Embryonic facial prominence (tissue), 1 donor: ENCODE results near the gene AFAP1L1.
A peak's percentile ranks its signal among the peaks of the same experiment; 100 is the strongest.

Experiments
- DNase-seq: peaks from one replicate; pipeline ENCODE4 v3.0.0-alpha.2; 2016; ENCODE audit errors: extremely low spot score

AFAP1L1 gene

DNA sequence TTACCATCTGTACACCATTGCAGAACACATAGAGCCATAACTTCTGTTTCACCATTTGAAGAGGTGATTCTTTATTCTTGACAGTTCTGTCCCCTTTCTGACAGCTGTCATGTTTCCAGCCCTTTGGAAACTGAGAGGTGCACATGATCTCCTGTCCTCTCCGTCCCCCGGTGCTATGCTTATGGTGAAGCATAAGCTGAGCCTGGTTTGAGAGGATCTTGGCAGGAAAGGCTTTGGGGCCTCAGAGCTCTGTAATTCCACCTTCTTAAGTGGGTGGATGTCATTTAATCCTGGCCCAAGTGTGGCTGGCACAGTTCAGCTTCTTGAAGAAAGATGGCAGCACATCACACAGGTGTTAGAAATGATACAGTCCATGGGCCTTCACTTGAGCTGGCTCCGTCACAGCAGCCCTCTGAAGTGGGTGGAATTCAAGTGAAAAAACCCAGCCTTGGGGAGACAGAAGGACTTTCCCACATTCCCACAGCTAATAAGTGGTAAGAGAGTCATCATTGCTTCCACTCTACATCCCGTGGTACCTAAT lies 43.0 kb downstream of the AFAP1L1 start:
- no peak for DNase-seq

DNA sequence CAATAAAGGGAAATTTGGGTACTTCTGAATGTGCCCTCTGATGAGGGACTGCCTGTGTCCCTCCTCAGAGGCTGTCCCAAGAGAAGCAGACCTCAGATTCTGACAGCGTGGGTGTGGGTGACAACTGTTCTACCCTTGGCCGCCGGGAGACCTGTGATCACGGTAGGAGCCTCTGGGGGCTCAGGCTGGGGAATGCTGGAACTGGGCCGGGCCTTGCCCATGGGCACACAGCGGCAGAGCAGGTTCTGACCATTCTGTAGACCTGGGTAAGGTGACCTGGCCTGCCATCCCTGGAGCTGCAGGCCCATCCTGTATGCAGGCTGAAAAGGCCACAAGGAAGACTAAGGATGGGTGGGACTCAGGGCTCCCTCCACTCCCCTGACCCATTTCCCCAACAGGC lies 44.1 kb downstream of the AFAP1L1 start:
- no peak for DNase-seq

DNA sequence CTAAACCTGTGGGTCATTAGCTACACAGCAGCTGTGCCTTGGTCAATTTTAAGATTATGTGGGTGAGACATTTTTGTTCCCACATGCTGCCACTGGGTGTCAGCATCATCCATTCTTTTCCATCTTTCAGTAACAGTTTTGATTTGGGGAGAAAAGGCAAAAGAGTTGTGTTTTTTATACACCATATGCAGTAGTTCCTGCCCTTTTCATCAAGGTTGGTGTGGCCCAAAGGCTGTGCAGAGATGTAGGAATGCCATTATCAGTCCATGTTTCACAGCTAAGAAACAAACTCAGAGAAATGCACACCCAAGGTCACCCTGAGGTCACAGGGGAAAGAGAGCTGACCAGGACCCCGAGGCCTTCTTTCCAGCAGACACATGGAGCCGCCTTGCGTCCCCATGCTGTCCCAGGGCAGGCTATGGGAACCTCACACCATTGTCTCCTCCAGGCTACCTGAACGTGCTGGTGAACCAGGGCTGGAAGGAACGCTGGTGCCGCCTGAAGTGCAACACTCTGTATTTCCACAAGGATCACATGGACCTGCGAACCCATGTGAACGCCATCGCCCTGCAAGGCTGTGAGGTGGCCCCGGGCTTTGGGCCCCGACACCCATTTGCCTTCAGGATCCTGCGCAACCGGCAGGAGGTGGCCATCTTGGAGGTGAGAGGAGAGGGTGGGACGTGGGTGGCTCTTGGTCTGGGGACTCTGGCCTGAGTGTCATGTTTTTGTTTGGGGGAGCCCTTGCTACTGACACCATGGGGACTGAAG lies 45.8 kb downstream of the AFAP1L1 start:
- DNase-seq = no peak

DNA sequence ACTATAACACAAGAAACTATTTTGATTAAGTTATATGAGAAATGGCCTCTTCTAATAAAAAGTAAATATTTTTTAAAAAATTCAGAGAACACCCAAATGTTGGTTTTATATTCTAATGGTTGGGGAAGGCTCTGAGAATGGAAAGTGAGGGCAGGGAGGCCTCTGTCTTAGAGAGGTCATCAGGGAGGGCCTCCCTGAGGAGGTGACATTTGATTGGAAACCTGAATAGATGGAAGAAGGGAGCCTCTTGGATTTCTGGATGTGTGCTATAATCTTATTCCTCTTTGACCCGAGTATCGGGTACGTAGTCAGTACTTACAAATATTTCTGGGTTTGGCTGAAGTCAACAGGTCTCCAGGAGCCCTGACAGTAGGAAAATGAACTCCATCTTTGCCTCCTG lies 47.5 kb downstream of the AFAP1L1 start:
- no peak for DNase-seq

DNA sequence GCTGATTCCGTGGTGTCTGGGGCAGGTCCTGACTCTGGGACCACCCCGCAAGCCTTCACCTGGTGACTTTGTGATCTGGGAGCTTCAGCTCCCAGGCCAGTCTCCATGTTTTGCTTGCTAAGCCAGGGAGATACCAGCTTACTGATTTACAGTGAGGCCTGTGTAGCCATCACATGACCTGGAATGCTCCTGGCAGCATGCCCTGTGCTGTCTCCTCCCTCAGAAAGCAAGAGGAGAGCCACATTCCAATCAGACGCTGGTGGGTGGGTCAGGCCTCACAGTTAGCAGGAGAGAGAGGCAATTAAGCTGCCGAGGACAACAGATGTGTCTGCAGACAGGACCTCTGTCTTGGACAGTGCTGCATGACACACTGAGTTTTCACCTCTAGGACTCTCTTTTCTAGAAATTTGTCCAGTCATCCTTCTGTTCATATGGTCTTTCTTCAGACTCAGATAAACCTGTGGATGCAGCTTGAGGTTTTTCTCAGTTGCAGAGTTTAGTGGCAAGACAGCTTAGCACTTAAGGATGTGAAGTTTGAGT lies 49.2 kb downstream of the AFAP1L1 start:
- DNase-seq = peak; percentile 49

DNA sequence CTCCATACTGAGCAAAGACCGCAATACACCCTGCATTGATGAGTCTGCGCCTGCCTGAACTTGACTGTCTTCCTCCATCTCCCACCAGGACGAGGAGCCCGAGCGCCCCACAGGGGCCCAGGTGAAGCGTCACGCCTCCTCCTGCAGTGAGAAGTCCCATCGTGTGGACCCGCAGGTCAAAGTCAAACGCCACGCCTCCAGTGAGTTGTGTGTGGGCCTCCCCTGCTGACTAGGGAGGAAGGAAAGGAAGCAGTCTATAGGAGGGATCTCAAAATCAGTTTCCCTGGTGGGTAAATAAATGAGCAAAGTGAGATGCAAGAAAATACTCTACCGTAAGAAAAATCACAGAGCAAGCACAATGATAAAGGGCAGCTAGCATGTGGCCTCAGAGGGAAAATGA lies 50.9 kb downstream of the AFAP1L1 start:
- no peak for DNase-seq

DNA sequence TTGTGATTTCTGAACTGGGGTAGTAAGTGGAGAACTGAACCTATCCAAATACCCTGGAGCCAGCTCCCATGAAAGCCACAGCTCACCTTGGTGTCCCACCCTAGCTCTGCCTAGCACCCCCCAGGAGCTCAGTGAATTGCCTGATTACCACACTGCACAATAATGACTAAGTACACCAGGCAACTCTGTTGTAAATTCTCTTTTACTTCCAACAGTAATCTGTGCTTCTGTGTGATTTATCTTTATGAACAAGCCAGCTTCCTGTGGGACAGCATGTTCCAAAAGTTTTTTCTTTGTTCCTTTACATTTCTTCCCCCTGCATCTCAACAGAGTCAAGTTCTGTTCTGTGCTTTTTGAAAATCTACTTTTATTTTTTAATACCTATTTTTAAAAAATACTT lies 51.6 kb downstream of the AFAP1L1 start:
- DNase-seq = no peak

DNA sequence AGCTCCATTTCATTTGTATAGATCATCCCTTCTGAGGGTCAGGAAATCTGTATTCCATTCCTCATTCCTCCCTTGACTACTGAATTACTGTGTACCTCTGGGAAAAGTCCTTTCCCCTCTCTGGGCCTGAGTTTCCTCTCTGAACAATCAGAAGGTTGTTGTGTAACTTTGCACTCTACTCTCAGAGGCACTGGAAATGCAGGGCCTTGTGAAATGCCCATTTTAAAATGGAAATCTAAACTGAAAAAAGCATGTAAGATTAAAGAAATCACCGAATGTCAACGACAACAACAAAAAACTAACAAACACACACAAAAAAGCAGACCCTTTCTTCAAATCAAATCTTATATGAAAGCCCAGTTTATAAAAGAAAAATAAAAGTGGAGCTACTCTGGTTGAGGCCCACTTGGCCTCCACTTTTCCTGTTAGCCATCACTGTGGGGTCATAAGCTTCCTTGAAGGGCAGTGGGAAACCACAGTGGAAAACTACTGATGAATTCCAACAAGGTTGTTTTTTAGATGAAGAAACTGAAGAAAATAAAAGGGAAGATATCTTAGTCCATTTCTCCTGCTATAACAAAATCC lies 52.1 kb downstream of the AFAP1L1 start:
- DNase-seq = no peak

DNA sequence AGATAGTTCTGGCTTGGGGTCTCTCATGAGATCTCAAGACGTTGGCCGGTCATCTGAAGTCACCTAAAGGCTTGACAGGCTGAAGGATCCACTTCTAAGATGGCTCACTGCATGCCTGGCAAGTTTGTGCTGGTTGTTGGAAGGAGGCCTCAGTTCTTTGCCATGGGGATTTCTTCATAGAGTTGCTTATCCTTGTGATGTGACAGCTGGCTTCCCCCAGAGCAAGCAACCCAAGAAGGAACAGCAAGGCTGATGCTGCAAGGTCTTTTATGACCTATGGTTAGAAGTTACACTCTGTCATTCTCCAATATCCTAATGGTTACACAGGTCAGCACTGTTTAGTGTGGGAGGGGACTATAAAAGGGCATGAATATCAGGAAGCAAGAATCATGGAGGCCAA lies 53.0 kb downstream of the AFAP1L1 start:
- no peak for DNase-seq

DNA sequence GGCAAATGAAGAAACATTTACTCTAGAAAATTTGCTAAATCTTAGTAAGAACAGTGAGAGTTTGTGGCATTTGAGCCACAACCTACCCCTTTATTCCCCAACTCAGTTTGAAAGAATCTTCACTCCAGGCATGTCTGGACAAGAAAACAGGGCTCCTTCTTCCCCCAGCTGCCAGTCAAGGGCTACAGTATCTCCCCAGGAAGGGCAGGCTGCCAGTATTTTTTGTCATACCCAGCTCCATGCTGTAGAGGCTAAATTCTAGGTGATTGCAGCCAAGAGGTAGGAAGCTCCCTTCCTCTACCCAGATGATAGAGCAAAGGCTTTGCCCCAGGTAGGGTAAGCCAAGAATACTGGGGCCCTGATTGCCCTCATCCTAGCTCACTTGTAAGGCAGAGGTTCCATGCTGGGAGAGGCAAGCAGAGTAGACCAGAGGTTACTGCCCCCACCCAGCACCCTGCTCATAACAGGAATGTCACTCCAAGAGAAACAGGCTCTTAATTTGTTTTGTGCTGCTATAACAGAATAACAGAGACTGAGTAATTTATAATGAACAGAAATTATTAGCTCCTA lies 53.6 kb downstream of the AFAP1L1 start:
- no peak for DNase-seq

DNA sequence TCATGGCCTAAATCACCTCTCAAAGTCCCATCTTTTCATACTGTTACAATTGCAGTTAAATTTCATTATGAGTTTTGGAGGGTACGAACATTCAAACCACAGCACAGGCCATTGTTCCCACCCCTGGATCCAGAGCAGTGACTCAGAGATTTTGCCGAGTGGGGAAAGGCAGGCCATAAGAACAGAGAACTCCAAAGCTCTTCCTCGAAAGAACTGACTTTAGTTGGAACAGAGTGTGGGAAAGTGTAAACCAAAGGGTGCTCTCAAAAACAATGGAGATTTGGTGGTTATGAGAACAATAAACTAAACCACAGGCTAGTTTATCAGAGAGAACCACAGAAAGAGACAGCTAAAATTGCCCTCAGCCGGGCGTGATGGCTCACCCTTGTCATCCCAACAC lies 54.2 kb downstream of the AFAP1L1 start:
- no peak for DNase-seq

DNA sequence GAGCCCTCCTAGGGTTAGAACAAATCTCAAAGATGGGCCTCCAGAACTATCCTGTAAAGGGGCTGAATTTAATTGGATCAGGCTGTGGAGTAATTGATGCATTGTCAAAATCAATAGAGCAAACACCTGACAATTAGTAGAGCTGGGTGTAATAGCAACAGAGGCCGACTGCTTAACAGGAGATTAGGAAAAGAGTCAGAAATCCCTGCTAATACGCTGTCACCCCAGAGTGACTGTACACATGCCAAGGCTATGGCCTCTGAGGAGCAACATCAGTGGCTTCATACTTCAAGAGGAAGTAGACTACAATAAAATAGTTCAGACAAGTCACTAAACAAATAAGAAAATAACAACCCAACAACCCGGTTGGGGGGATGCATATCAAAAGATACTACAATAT lies 55.0 kb downstream of the AFAP1L1 start:
- DNase-seq = no peak

DNA sequence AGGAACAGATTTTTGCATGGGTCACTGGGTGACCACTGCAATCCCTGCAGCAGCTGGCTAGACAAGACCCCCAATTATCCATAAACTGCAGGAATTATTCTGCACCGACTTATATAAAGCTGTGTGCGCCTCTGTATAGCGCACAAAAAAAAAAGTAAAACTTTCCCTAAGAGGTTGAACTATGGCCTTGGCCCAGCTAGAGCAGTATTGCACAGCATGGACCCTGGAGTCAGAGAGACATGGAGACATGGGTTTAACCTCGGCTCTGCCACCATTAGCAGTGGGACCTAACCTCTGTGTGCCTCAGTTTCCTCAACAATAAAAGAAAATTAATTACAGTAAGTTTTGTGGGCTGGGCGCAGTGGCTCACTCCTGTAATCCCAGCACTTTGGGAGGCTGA lies 56.5 kb downstream of the AFAP1L1 start:
- no peak for DNase-seq

DNA sequence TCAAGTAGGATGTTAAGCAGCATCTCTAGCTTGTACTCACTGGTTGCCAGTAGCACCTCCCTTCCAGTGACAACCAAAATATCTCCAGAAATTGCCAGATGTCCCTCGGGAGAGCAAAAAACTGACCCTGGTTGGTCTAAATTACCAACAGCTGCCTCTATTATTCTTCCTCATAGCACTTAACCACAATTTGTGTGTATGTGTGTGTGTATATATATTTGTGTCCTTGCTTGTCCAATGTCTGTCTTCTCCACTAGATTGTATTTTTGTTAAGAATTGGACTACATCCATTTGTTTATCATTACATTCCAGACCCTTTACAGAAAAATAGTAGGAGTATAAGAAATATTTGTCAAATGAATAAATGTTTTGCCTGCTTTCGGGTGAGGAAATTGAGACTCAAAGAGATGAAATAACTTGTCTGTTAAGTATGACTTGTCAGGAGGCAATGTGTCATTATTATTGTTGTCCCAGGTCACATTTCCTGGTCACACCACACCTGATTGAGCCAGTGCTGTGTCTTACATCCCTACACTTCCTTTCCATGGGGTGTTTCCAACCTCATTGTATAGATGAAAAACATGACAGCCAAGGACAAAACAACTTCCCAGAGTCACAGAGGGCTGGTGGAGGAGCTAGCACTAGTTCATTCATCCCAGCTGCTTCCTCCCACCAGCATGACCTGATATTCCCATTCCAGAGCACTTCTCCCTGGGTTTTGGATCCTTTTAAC lies 62.2 kb downstream of the AFAP1L1 start:
- no peak for DNase-seq

DNA sequence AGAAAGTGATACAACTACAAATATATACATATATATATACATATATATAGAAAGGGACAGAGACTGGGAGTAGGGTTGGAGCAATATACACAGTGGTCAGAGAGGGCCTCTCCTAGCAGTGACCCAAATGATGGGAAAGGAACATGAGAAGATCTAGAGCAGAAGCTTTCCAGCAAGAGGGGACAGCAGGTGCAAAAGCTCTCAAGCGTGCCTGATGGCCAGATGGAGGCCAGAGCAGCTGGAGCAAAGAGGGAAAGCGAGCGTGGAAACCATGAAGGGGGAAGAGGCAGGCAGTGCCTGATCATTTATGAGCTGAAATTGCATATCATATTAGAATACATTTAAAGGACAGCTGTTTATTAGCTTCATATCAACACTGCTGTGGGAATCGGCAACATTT lies 66.1 kb downstream of the AFAP1L1 start:
- no peak for DNase-seq

DNA sequence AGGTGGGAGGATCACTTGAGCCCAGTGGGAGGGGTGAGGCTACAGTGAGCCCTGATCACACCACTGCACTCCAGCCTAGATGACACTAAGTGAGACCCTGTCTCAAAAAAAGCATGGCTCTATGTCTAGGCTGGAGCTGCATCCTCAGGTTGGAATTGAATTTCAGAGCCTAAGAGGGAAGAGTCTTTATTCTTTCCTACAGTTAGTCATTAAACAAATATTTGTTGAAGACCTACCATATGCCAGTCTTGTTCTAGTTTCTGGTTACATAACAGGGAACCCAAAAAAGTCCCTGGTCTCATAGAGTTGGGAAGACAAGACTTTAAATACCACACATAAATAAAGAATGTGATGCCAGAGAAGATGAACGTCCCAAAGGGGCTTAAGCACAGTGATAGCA lies 66.7 kb downstream of the AFAP1L1 start:
- DNase-seq = no peak

DNA sequence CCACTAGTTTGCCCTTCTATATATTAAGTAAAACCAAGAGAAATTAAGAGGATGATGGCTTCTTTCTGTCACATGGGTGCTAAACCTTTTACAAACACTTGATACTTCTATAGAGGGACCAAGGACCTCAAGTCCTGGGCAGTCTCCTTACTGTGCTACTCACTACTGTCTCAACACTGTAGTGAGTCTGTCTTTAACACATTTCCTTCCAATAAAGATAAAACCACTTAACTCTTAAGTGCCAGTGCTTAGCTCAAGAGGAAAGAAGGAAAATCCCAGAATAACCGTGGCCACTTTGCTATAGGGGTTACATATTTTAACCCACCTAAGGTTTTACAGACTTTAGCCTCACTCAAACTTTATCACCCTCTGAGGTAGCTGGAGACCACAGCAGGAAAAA lies 69.3 kb downstream of the AFAP1L1 start:
- DNase-seq = no peak

DNA sequence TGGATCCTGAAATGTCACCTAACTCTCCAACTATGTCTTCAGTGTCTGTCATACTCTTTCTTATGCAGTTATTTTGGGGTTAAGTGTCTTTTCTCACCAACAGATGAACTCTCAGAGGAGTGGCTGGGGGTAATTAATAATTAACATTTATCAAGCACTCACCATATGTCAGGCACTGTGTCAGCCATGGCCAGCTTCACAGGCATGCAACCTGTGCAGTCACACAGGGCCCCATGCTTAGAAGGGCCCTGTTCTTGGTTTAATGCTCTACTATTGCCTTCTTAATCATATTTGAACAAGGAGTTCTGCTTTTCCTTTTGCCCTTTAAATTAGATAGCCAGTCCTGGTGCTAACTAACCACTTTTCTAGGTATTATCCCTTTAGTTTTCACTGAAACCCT lies 70.2 kb downstream of the AFAP1L1 start:
- DNase-seq = no peak

DNA sequence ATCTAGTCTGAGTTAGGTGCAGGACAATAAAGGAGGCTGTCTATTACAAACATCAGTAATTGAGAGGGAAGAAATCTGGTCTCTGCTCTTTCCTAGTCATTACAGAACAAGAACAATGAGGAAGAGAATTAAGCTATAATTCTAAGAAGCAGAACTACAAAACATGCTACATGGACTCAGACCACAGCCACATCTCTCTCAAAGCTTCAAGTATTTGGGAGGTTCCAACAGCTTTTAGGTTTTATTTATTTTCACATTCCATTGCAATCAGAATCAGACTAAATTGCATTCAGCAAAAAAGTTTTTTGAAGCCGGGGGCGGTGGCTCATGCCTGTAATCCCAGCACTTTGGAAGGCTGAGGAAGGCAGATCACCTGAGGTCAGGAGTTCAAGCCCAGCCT lies 72.5 kb downstream of the AFAP1L1 start:
- no peak for DNase-seq

DNA sequence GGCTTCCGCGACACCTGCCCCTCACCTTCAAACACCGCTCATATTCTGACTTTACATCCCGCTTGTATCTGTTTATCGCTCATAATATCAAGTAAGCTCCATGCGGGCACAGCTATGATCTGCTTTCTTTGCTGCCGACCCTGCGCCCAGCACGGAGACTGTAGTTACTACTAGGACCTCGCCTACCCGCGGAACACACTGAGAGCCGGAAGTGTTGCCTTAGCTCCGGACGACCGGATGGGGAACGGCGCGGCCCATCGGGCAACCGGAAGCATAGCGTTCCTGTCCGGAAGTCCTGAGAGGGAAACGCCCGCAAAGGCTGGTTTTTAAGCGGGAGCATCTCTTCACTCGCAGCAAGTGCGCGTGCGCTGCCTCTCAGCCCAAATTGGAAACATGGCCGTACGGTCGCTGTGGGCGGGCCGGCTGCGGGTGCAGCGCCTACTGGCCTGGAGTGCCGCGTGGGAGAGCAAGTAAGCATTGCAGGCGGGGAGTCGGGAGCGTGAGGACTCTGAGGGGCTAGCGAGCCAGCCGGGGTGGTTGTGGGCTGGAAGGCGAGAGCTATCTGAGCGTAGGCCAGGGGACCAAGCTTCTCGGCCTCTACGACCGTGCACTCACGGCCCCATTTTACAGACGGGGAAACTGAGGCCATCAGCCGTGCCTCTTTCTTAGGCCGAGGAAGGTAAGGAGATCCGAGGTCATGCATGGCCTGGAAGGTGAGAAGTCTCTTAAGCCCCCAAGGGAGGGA lies 73.7 kb downstream of the AFAP1L1 start, which contains the start of gene GRPEL2:
GRPEL2 (plus strand) TSS at position 353 of the 745 bp plus-strand sequence; CDS start at position 394, 41 bp downstream.
- peak; percentile 89 for DNase-seq

DNA sequence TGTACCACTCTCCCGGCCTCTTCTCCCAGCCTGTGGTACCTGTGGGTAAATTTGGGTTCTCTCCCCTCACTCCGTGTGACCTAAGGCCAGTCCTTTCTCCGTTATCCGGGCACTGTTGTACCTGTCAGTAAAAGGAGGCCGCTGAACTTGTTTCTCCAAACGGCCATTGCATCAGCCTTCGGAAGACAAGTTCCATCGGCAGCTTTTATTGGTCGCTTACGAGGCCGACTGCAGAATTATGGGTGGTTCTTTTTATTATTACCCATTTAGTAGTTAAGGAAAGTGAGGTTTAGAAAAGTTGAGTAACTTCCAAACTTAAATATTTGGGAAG lies 74.2 kb downstream of the AFAP1L1 start:
- no peak for DNase-seq

DNA sequence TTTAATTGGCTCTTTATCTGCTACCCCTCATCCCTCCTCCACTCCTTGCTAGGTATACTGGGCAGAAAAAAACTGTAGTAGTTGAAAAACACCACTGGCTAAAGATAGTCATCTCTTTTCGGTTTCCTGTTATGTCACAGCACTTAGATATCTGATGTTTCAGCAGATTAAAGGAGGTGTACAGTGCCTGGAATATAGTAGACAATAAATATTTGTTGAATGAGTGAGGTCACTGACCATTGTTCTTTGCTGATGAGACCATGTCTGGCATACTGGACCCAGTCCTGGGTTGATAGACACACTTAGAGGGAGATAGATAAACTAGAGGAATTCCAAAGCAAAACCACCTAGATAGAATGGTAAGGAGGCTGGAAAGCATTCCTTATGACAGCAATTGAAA lies 76.9 kb downstream of the AFAP1L1 start:
- DNase-seq = no peak
